ENCODE results near the gene TRIM32. TPM values are rescaled to one million over a fixed set of nuclear protein-coding genes. Genes with fewer than 3 reads are reported as not detected.

The TRIM32 gene
- total RNA-seq, 6 donors from 2014 or later, result 9.0 to 22.6 (median 12.8) TPM

- H3K27me3 ChIP-seq, result no peaks in the 10 kb centered on the region
- no peak for ATAC-seq (ENCODE audit: low FRiP score in 2 of 2)
- no peaks in the 10 kb centered on the region for H3K4me1 ChIP-seq
- TF ChIP-seq POLR2A (IDR thresholded peaks at IDR 0.05), result no peak
- TF ChIP-seq POLR2AphosphoS5 (IDR thresholded peaks at IDR 0.05), result no peak
- no peak for TF ChIP-seq EP300 (IDR thresholded peaks at IDR 0.05)
- no peak for TF ChIP-seq CTCF (IDR thresholded peaks at IDR 0.05)
- H3K36me3 ChIP-seq, result no peaks in the 10 kb centered on the region
- H3K27ac ChIP-seq, result no peak overlapping the region
- H3K9me3 ChIP-seq, result peaks cover 0 to 12% (median 7%) of the 10 kb centered on the region in 4 donors
- no peak overlapping the region for H3K4me3 ChIP-seq
- 59 to 68% methylated on average over 2 of the region's 2 CpGs for WGBS, 2 donors
- no peak for DNase-seq
Observed at GRCh38 chr9:116671605-116672004, 15.5 kb upstream of the TRIM32 start.

- Histone ChIP-seq H3K4me1 (no peaks in the 10 kb centered on the region), H3K4me3 (no peak overlapping the region), H3K27ac (no peak overlapping the region), H3K27me3 (no peaks in the 10 kb centered on the region), H3K9me3 (peaks cover 0 to 12% (median 7%) of the 10 kb centered on the region in 4 donors), H3K36me3 (no peaks in the 10 kb centered on the region)
- TF ChIP-seq POLR2AphosphoS5 (IDR thresholded peaks at IDR 0.05) (no peak), CTCF (IDR thresholded peaks at IDR 0.05) (no peak), EP300 (IDR thresholded peaks at IDR 0.05) (no peak), POLR2A (IDR thresholded peaks at IDR 0.05) (no peak)
- WGBS, 2 donors, result 0 to 71% methylated on average over 1 of the region's 1 CpG
- DNase-seq (no peak), ATAC-seq (ENCODE audit: low FRiP score in 2 of 2) (no peak)
Observed at GRCh38 chr9:116673375-116673774, 13.7 kb upstream of the TRIM32 start.

GRCh38 chr9:116674210-116674980 lies 12.7 kb upstream of the TRIM32 start:
- H3K27ac ChIP-seq, result no peak overlapping the region
- TF ChIP-seq CTCF (IDR thresholded peaks at IDR 0.05) (no peak), POLR2AphosphoS5 (IDR thresholded peaks at IDR 0.05) (no peak), POLR2A (IDR thresholded peaks at IDR 0.05) (no peak), EP300 (IDR thresholded peaks at IDR 0.05) (no peak)
- H3K36me3 ChIP-seq, result no peaks in the 10 kb centered on the region
- H3K27me3 ChIP-seq, result no peaks in the 10 kb centered on the region
- no peak overlapping the region for H3K4me3 ChIP-seq
- WGBS, 2 donors, result 83 to 85% methylated on average over 3 to 5 of the region's 5 CpGs
- H3K9me3 ChIP-seq, result peaks cover 0 to 12% (median 7%) of the 10 kb centered on the region in 4 donors
- ATAC-seq (ENCODE audit: low FRiP score in 2 of 2) (no peak), DNase-seq (no peak)
- H3K4me1 ChIP-seq, result no peaks in the 10 kb centered on the region

GRCh38 chr9:116683535-116683934 lies 3.6 kb upstream of the TRIM32 start:
- ATAC-seq (ENCODE audit: low FRiP score in 2 of 2), result no peak
- Histone ChIP-seq H3K36me3 (no peaks in the 10 kb centered on the region), H3K9me3 (no peaks in the 10 kb centered on the region), H3K4me1 (peaks cover 11 to 20% (median 17%) of the 10 kb centered on the region in 4 donors), H3K27me3 (no peaks in the 10 kb centered on the region), H3K4me3 (no peak overlapping the region), H3K27ac (no peak overlapping the region)
- DNase-seq, result no peak
- TF ChIP-seq EP300 (IDR thresholded peaks at IDR 0.05) (no peak), CTCF (IDR thresholded peaks at IDR 0.05) (no peak), POLR2AphosphoS5 (IDR thresholded peaks at IDR 0.05) (no peak), POLR2A (IDR thresholded peaks at IDR 0.05) (no peak)

GRCh38 chr9:116685166-116685565 lies 1.9 kb upstream of the TRIM32 start:
- Histone ChIP-seq H3K27me3 (no peaks in the 10 kb centered on the region), H3K36me3 (no peaks in the 10 kb centered on the region), H3K9me3 (no peaks in the 10 kb centered on the region), H3K4me3 (no peak overlapping the region), H3K4me1 (peaks cover 15 to 32% (median 26%) of the 10 kb centered on the region in 4 donors), H3K27ac (no peak overlapping the region)
- no peak for TF ChIP-seq POLR2AphosphoS5 (IDR thresholded peaks at IDR 0.05)
- no peak for TF ChIP-seq CTCF (IDR thresholded peaks at IDR 0.05)
- TF ChIP-seq EP300 (IDR thresholded peaks at IDR 0.05), result no peak
- no peak for TF ChIP-seq POLR2A (IDR thresholded peaks at IDR 0.05)
- 88 to 92% methylated on average over 4 of the region's 4 CpGs for WGBS, 2 donors
- DNase-seq (no peak), ATAC-seq (ENCODE audit: low FRiP score in 2 of 2) (no peak)

Data from upper lobe of left lung (tissue), 6 donors.